ENCODE data around the gene MAPK8IP1. TPM values are rescaled to one million over a fixed set of nuclear protein-coding genes. Genes with fewer than 3 reads are reported as not detected.

MAPK8IP1 gene
- total RNA-seq, 3 donors from 2014 or later, result 1.6 to 12.3 (median 2.5) TPM

GRCh38 chr11:45927684-45928413, 42.4 kb downstream of the MAPK8IP1 start:
- intact Hi-C loops (cut with DNase I, micrococcal nuclease), result no loop called here
- DNase-seq, result peak in 1 of 3 donors; percentile 47
- no peak for ATAC-seq
- no peaks in the 10 kb centered on the region for H3K9me3 ChIP-seq
- no peak overlapping the region for H3K4me3 ChIP-seq
- H3K36me3 ChIP-seq (ENCODE audit: low read depth), result no peaks in the 10 kb centered on the region
- TF ChIP-seq CTCF (IDR thresholded peaks at IDR 0.05), result no peak
- H3K4me1 ChIP-seq (ENCODE audit: low read depth), result peaks cover 8% of the 10 kb centered on the region

- Histone ChIP-seq H3K9me3 (no peaks in the 10 kb centered on the region), H3K4me3 (no peak overlapping the region), H3K36me3 (ENCODE audit: low read depth) (no peaks in the 10 kb centered on the region), H3K4me1 (ENCODE audit: low read depth) (peaks cover 6% of the 10 kb centered on the region)
- DNase-seq (peak in 1 of 3 donors; percentile 34), ATAC-seq (no peak)
- TF ChIP-seq CTCF (IDR thresholded peaks at IDR 0.05), result no peak
- intact Hi-C loops (cut with DNase I, micrococcal nuclease), result no loop called here
Observed at GRCh38 chr11:45928535-45929215, 43.2 kb downstream of the MAPK8IP1 start.

GRCh38 chr11:45929486-45930030, 44.1 kb downstream of the MAPK8IP1 start:
- Histone ChIP-seq H3K9me3 (no peaks in the 10 kb centered on the region), H3K36me3 (ENCODE audit: low read depth) (no peaks in the 10 kb centered on the region), H3K4me3 (no peak overlapping the region), H3K4me1 (ENCODE audit: low read depth) (peaks cover 6% of the 10 kb centered on the region)
- TF ChIP-seq CTCF (IDR thresholded peaks at IDR 0.05), result no peak
- DNase-seq (no peak), ATAC-seq (peak; percentile 31)
- intact Hi-C loops (cut with DNase I, micrococcal nuclease), result no loop called here

- Histone ChIP-seq H3K9me3 (no peaks in the 10 kb centered on the region), H3K36me3 (ENCODE audit: low read depth) (no peaks in the 10 kb centered on the region), H3K4me1 (ENCODE audit: low read depth) (peaks cover 6% of the 10 kb centered on the region), H3K4me3 (no peak overlapping the region)
- intact Hi-C loops (cut with DNase I, micrococcal nuclease), result no loop called here
- peak; percentile 87 for ATAC-seq
- no peak for TF ChIP-seq CTCF (IDR thresholded peaks at IDR 0.05)
- DNase-seq, result peak; percentile 66 to 91 (median 82)
Observed at GRCh38 chr11:45930031-45930794, 44.8 kb downstream of the MAPK8IP1 start.

- Histone ChIP-seq H3K4me1 (ENCODE audit: low read depth) (peaks cover 6% of the 10 kb centered on the region), H3K9me3 (no peaks in the 10 kb centered on the region), H3K4me3 (no peak overlapping the region), H3K36me3 (ENCODE audit: low read depth) (no peaks in the 10 kb centered on the region)
- TF ChIP-seq CTCF (IDR thresholded peaks at IDR 0.05), result no peak
- DNase-seq (no peak), ATAC-seq (no peak)
- intact Hi-C loops (cut with DNase I, micrococcal nuclease), result no loop called here
Observed at GRCh38 chr11:45930951-45931570, 45.6 kb downstream of the MAPK8IP1 start.

Data from mucosa of descending colon (tissue), 3 donors.